Hepatocyte (in vitro differentiated cells): ENCODE data around the gene ZBP1. TPM values are rescaled to one million over a fixed set of nuclear protein-coding genes. Genes with fewer than 3 reads are reported as not detected.

Experiments
- DNase-seq: peaks from one replicate; pipeline ENCODE4 v3.0.0-alpha.2; 2016; ENCODE audit warnings: low spot score
- H2AFZ ChIP-seq: fragments of 200-600 bp; sonication (generic); 2 replicates; pipeline ENCODE4 v1.6.0; 2016; ENCODE audit warnings: antibody characterized with exemption, mild to moderate bottlenecking
- H3K27ac ChIP-seq: fragments of 200-600 bp; sonication (generic); 2 replicates; pipeline ENCODE4 v1.5.1; 2016; ENCODE audit warnings: mild to moderate bottlenecking
- H3K27me3 ChIP-seq: fragments of 200-600 bp; sonication (generic); 2 replicates; pipeline ENCODE4 v1.6.1; 2016
- H3K36me3 ChIP-seq: fragments of 200-600 bp; sonication (generic); replicated peaks from 2 replicates; pipeline ENCODE4 v1.5.1; 2016; ENCODE audit warnings: low read depth; ENCODE audit not compliant: insufficient read depth
- H3K4me1 ChIP-seq: fragments of 200-600 bp; sonication (generic); 2 replicates; pipeline ENCODE4 v1.5.1; 2016; ENCODE audit warnings: mild to moderate bottlenecking, moderate library complexity; ENCODE audit not compliant: insufficient read depth
- H3K4me2 ChIP-seq: fragments of 200-600 bp; sonication (generic); 2 replicates; pipeline ENCODE4 v1.6.0; 2016
- H3K4me3 ChIP-seq: fragments of 200-600 bp; sonication (generic); 2 replicates; pipeline ENCODE4 v1.5.1; 2016; ENCODE audit warnings: mild to moderate bottlenecking
- H3K79me2 ChIP-seq: fragments of 200-600 bp; sonication (generic); 2 replicates; pipeline ENCODE4 v1.6.0; 2017; ENCODE audit warnings: mild to moderate bottlenecking
- H3K9me2 ChIP-seq: fragments of 200-600 bp; sonication (generic); replicated peaks from 2 replicates; pipeline ENCODE4 v1.6.0; 2017; ENCODE audit warnings: mild to moderate bottlenecking; ENCODE audit not compliant: insufficient read depth
- H3K9me3 ChIP-seq: fragments of 200-600 bp; sonication (generic); 2 replicates; pipeline ENCODE4 v1.5.1; 2016; ENCODE audit warnings: low read depth, mild to moderate bottlenecking
- H4K20me1 ChIP-seq: fragments of 200-600 bp; sonication (generic); 2 replicates; pipeline ENCODE4 v1.6.0; 2016; ENCODE audit warnings: mild to moderate bottlenecking; ENCODE audit not compliant: insufficient read depth, poor library complexity, severe bottlenecking
- CTCF ChIP-seq: fragments of 200-600 bp; sonication (generic); IDR thresholded peaks from 2 replicates; pipeline ENCODE4 v1.5.1; 2016; ENCODE audit warnings: antibody characterized with exemption, mild to moderate bottlenecking; ENCODE audit not compliant: poor library complexity
- EZH2 ChIP-seq: fragments of 200-600 bp; sonication (generic); IDR thresholded peaks from 2 replicates; pipeline ENCODE4 v1.6.1; 2016; ENCODE audit warnings: antibody characterized with exemption, mild to moderate bottlenecking, borderline replicate concordance
- EZH2phosphoT487 ChIP-seq: fragments of 200-600 bp; sonication (generic); IDR thresholded peaks from one replicate; pipeline ENCODE4 v1.6.1; 2018; ENCODE audit warnings: antibody characterized with exemption, mild to moderate bottlenecking, low read depth, moderate library complexity; ENCODE audit not compliant: unreplicated experiment, severe bottlenecking
- WGBS: methylation state at CpG from one replicate; pipeline ENCODE4 v1.1.6; 2016; ENCODE audit warnings: low lambda C conversion rate; ENCODE audit errors: missing lambda C conversion rate; 5-methylcytosine and 5-hydroxymethylcytosine counted together
- polyA plus RNA-seq: library from polyadenylated mRNA; unstranded; fragments of >200 nt; fragmentation: Nextera tagmentation; extraction: Ambion mirVana; gene quantifications from 2 replicates; pipeline ENCODE4 v1.2.1, GENCODE V29; 2016
- total RNA-seq: library from RNA; depleted of rRNA; stranded (reverse); fragments of >200 nt; gene quantifications from 2 replicates; pipeline ENCODE4 v1.2.3, GENCODE V29; 2014

The ZBP1 gene
- total and polyA plus RNA-seq, 2 experiments from 2014 or later, result not detected

- peaks cover 8% of the 10 kb centered on the region for H4K20me1 ChIP-seq
- H3K36me3 ChIP-seq, result no peaks in the 10 kb centered on the region
- no peak overlapping the region for H2AFZ ChIP-seq
- no peak overlapping the region for H3K27ac ChIP-seq
- H3K4me1 ChIP-seq, result no peaks in the 10 kb centered on the region
- H3K27me3 ChIP-seq, result no peaks in the 10 kb centered on the region
- no peak overlapping the region for H3K4me2 ChIP-seq
- no peaks in the 10 kb centered on the region for H3K9me3 ChIP-seq
- H3K9me2 ChIP-seq, result no peaks in the 10 kb centered on the region
- 90% methylated on average over 24 of the region's 24 CpGs for WGBS
- H3K4me3 ChIP-seq, result no peak overlapping the region
- H3K79me2 ChIP-seq, result peaks cover under 1% of the 10 kb centered on the region
- TF ChIP-seq EZH2phosphoT487, result no peak
- no peak for TF ChIP-seq CTCF
- TF ChIP-seq EZH2, result no peak
- DNase-seq, result no peak
Measured at GRCh38 chr20:57659517-57660180, 39.4 kb upstream of the ZBP1 start.

GRCh38 chr20:57658833-57659516, 38.7 kb upstream of the ZBP1 start:
- 90% methylated on average over 25 of the region's 25 CpGs for WGBS
- Histone ChIP-seq H3K4me1 (no peaks in the 10 kb centered on the region), H4K20me1 (peaks cover 5% of the 10 kb centered on the region), H3K27me3 (no peaks in the 10 kb centered on the region), H2AFZ (no peak overlapping the region), H3K27ac (no peak overlapping the region), H3K4me2 (no peak overlapping the region), H3K36me3 (no peaks in the 10 kb centered on the region), H3K4me3 (no peak overlapping the region), H3K9me2 (no peaks in the 10 kb centered on the region), H3K79me2 (no peaks in the 10 kb centered on the region), H3K9me3 (no peaks in the 10 kb centered on the region)
- no peak for DNase-seq
- no peak for TF ChIP-seq CTCF
- TF ChIP-seq EZH2, result no peak
- TF ChIP-seq EZH2phosphoT487, result no peak

GRCh38 chr20:57658447-57658832, 38.2 kb upstream of the ZBP1 start:
- no peak overlapping the region for H2AFZ ChIP-seq
- DNase-seq, result no peak
- H3K79me2 ChIP-seq, result no peaks in the 10 kb centered on the region
- H3K27me3 ChIP-seq, result no peaks in the 10 kb centered on the region
- TF ChIP-seq CTCF, result no peak
- no peaks in the 10 kb centered on the region for H3K9me3 ChIP-seq
- no peak overlapping the region for H3K4me3 ChIP-seq
- H3K4me2 ChIP-seq, result no peak overlapping the region
- no peaks in the 10 kb centered on the region for H3K36me3 ChIP-seq
- WGBS, result 90% methylated on average over 8 of the region's 8 CpGs
- H3K9me2 ChIP-seq, result no peaks in the 10 kb centered on the region
- peaks cover 5% of the 10 kb centered on the region for H4K20me1 ChIP-seq
- H3K4me1 ChIP-seq, result no peaks in the 10 kb centered on the region
- H3K27ac ChIP-seq, result no peak overlapping the region
